SK-N-MC (cell line): Measurements from ENCODE around the gene BCAT1.

ENCODE experiments used
- EZH2 ChIP-seq: fragments of 200-600 bp; sonication (generic); IDR thresholded peaks from one replicate; pipeline ENCODE4 v1.6.1; 2017; ENCODE audit warnings: antibody characterized with exemption
- FOXP2 ChIP-seq: optimal IDR thresholded peaks from 2 replicates; pipeline ENCODE3; 2011; ENCODE audit warnings: mild to moderate bottlenecking, moderate library complexity; ENCODE audit not compliant: insufficient read depth; ENCODE audit errors: extremely low read length, control extremely low read depth
- POLR2AphosphoS5 ChIP-seq: IDR thresholded peaks from 2 replicates; pipeline ENCODE4 v1.6.1; 2012; ENCODE audit warnings: mild to moderate bottlenecking, low read depth, low read length, borderline replicate concordance

- TF ChIP-seq POLR2AphosphoS5 (no peak), EZH2 (no peak), FOXP2 (no peak)
Observed at GRCh38 chr12:24929953-24930352, 18.9 kb downstream of the BCAT1 start.
